ENCODE data around the gene SCO2.
A peak's percentile ranks its signal among the peaks of the same experiment; 100 is the strongest.

SCO2 gene

GRCh38 chr22:50474710-50475651, 50.4 kb downstream of the SCO2 start, which contains the start of gene SBF1:
Gene SBF1 (minus strand): TSS chr22:50475035. CDS start chr22:50474840, 195 bp downstream.
- peak; percentile 89 to 92 for DNase-seq

- peak; percentile 46 to 56 for DNase-seq
Measured at GRCh38 chr22:50473855-50474671, 51.3 kb downstream of the SCO2 start.

Measured in activated CD4-positive, alpha-beta T cell treated with anti-CD3 and anti-CD28 coated beads, Interleukin-2, amount 50 U/mL, for 48 hours (primary cell).